NCI-H2196 treated with DMSO at 0.1 percent for 48 hours (cell line): Measurements from ENCODE around the gene TOX2.
"Not testable (repeated sequence)": the region's sequence is repeated elsewhere in the genome, so short reads cannot be mapped to it uniquely, and the experiment has no call there.

Experiments
- DNase-seq: peaks from one replicate; lab custom pipeline; 2025; ENCODE audit not compliant: unreplicated experiment; lab: John Stamatoyannopoulos, UW

Gene TOX2

DNA sequence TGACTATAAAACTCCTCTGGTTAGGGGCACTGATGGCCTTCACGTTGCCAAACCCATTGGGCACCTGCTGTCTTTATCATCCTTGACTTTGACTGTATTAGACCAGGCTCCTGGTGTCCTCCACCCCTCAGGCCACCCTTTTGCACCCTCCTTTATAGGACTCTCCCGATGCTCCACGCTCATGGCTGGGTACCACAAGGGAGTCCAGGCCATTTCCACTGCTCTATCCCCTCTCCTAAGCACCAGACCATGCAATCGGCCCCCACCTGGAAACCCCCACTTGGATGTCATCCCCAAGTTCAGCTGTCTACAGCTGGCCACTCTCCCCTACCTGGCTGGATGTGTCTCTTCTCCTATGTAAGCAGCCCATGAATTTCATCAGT, 115.2 kb downstream of the TOX2 start:
- no peak for DNase-seq

DNA sequence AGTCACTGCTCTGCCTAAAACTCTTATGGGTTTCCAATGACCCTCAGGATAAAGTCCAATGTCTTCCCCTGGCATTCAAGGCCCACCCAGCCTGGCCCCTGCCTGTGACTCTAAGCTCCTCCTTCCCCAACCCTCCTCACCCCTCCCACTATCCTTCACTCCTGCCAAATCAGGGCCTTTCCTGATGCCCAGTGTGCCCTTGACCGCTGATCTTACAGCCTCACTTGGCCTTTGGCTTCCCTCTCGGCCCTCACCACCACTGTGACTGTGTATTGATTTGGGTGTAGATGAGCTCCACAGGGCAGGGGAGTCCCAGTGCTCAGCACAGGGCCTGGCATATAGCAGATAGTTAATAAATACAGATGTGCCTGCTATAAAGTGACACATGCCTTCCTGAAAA, 115.7 kb downstream of the TOX2 start:
- no peak for DNase-seq

DNA sequence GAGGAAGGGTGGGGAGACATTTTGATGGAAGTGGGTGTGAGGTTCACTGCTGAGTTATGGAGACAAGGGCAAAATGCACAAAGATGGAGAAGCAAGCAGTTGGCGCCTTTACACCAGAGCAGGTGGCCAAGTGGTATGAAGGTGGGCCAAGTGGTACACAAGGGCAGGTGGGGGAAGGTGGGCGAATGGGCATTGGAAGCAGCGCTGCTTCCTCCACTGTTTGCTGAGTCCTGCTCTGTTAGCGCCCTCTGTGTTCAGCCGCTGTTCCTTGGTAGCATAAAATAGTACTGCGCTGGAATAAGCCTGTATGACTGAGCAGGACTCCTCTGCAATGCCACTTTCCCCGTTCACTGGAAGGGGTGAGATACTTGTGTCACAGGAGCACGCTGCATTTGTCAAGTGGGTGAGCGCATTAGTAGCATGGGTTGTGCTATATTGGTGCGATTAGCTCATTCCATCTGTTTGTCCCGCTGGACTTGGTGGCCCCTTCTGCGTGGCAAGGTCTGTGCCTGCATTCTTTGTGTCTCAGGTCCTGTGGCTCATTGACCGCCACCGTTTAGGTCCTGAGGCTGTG, 116.4 kb downstream of the TOX2 start:
- no peak for DNase-seq

DNA sequence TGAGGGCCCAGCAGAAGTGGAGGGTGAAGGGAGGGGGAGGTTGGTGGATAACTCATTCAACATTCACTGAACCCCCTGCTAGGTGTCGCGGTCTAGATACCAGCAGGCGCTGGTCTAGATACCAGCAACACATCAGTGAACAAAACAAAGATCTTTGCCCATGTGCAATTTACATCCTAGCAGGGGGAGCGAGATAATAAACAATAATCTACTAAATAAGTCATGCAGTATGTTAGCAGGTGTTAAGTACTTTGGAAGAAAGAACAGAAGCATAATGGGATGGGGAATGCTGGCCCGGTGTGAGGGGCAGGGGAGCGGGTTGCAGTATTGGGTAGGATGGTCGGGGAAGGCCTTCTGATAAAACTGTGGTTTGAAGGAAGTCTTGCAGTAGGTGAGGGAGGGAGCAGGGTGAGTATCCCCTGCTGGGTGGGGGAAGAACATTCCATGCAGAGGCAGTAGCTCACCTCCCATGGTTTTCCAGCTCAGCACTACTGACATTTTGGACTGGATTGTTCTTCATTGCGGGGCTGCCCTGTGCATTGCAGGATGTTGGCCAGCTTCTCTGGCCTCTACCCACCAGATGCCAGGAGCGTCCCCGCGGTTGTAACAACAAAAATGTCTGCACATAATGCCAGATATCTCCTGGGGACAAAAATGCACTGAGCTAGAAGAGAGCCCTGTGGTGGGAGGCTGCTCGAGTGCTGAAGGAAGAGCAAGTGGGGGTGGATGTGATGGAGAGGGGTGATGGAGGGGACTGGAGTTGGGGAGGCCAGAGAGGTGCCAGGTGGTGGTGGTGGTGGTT, 117.3 kb downstream of the TOX2 start:
- DNase-seq = no peak

DNA sequence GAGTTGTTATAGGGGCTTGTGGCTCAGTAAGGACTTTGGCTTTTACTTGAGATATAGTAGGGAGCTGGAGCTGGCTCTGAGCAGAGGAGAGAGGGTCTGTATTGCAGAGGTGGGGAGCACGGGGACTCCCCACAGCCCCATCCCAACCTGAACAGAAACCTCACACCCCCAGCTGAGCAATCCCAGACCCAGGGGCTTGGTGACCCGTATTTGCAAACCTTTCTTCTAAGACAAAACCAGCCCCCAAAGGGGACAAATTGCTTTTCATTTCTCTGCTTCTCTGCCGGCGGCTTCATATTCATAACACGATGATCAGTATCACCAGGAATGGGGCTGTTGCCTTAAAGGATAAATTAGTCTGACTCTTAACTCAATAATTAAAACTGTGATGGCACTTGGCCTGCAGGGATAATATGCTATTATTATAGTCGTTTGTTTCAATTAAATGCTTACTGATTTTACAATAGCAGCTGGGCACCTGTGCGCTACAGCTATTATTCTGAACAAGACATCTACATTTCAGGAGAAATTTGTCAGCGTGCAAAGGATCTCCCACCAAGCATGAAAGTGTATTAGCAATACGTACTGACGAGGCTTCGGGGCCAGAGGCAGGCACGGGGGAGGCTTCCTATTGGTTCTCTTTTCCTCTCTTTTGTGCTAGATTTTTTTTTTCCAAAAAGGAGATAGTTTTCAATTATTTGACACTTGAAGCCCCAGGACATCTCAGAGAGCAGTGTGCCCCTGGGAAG, 118.1 kb downstream of the TOX2 start:
- DNase-seq = no peak

DNA sequence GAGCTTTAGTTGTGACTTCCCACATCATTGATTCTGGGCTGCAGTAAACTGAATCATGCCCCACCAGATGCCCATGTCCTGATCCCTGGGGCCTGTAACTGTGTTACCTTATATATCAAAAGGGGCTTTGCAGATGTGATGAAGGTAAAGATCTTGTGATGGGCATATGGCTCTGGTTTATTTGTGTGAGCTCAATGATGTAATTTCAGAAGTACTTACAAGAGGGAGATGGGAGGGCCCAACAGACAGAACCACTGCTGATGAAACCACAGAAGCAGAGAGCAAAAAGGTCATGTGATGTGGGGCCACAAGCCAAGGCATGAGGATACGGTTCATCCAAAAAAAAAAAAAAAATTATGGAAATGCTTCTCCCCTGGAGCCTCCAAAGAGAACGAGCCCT, 118.7 kb downstream of the TOX2 start:
- no peak for DNase-seq

GRCh38 chr20:44033873-44034272, 119.2 kb downstream of the TOX2 start:
- no peak for DNase-seq

GRCh38 chr20:44034451-44034850, 119.8 kb downstream of the TOX2 start:
- DNase-seq = no peak

DNA sequence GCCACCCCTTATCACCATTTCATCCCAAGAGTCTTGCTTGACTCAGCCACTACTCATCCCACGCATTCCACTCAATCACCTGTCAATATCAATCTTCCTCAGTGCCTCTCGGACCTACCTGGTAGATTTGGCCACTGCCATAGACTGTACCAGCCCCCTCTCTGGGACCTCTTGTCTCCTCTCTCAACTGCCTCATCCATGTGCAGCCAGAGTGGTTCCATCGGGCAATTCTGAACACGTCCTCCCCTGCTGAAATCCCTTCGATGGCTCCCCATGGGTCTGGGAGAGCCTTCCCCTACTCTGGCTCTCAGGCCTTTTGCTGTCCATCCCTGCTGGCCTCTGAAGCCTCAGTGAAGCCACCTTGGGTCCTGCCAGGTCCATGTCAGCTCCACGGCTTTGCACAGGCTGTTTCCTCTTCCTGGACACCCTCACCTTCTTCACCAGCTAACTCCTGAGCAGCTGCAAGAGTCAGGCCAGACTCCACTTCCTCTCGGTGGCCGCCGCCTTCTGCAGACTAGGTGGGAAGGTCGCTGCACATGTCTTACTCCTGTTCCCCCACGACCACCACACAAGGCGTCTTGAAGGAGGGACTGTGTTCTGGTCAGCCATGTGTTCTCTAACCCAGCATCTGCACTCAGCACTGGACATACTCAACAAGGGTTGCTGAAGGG, 120.4 kb downstream of the TOX2 start:
- DNase-seq = no peak

DNA sequence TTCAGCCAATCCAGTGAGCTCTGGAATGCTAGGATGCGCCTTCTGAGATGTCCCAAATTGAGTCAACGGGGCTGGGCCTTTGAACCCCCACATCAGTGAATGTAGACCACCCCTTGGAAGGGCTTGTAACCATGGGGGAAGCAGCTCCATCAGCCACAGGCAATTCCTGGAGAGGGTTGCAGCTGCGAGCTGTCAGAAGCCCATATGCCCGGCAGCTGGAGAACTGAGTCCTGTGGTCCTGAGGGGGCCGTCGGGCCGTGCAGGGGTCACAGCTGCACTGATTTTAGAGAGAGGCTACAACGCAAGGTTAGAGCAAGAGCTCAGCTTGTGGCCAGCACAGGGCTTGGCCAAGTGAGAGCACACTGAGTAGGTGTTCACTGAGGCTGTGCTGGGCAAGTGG, 121.3 kb downstream of the TOX2 start:
- no peak for DNase-seq

DNA sequence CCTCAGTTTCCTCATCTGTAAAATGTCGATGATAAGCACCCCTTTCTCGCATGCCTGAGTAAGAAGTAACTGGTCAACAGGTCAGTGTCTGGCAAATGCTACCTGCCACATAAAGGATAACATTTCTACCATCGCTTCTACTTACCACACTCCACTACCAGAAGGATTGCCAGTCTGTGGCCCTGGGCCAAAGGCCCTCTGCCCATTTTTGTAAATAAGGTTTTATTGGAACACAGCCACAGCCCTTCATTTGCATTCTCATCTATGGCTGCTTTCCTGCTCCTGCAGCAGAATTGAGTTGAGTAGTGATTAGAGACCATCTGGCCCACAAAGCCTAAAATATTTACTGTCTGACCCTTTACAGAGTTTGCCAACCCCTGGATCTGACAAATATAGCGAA, 121.8 kb downstream of the TOX2 start:
- peak; percentile 16 for DNase-seq

- DNase-seq = no peak
Observed at GRCh38 chr20:44038681-44039123, 124.0 kb downstream of the TOX2 start.

GRCh38 chr20:44039147-44039546, 124.5 kb downstream of the TOX2 start:
- no peak for DNase-seq

DNA sequence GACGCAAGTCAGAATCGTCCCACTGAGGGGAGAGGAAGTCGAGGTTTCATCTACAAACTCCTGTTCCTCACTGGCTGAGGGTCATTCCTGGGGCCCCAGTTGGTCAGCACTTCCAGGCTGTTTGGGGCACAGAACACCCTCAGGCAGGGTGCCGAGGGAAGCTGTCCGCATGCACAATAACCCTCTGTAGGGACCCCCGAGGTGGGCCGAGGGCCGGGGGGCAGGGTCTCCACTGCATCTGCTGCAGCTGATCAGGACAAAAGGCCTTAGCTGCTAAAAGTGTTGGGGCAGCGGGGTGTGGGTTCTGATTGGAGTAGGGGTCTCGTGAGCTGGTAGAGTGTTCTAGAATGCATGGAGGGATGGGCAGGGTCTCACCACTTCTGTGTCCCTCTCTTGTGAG, 125.1 kb downstream of the TOX2 start:
- no peak for DNase-seq

- no peak for DNase-seq
Observed at GRCh38 chr20:44040202-44040915, 125.7 kb downstream of the TOX2 start.

DNA sequence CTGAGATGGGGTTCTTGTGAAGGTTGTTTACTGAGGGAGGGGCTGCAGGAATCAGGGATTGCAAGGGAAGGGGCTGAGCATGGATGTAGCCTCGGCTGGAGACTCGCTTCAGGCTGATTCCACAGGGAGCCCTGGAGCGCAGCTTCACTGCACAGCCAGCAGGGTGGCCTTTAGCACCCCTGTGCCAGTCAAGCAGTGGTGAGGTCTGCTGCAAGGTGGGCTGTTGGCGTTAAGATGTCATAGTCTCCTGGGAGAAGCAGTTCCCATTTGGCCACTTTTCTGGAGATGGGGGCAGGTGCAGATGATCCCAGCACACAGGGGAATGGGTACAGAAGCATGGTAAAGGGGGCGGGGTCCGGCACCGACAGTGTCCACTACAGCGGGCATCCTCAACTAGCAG, 126.3 kb downstream of the TOX2 start:
- DNase-seq = no peak

DNA sequence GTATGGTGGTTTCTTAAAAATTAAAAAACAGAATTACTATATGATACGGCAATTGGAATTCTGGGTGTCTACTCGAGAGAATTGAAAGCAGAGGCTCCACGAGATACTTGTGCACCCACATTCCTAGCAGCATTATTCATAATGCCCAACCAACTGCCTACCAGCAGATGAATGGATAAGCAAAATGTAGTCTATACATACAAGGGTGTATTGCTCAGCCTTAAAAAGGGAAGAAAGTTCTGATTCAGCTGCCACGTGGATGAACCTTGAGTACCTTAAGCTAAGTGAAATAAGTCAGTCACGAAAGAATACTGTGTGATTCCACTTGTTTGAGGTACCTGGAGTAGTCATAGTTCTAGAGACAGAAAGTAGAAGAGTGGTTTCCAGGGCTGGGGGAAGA, 130.1 kb downstream of the TOX2 start:
- DNase-seq = not testable (repeated sequence)

DNA sequence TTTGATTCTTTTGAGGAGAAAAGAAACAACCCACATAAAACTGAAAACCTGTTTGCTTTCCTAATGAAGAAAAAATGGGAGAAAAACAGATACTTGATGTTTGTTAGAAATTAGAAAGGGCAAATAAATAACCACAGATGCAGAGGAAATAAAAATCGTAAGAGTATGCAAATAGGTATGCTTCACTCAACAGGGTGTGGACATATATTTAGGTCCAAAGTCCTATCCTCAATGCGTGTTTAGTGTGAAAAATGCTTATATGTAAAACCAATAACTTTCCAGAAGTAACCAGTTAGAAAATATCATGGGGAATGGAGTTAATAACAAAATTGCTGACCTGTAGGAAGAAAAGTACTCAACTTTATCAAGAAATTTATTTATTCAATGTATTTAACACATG, 135.7 kb downstream of the TOX2 start:
- DNase-seq = no peak

- DNase-seq = no peak
Observed at GRCh38 chr20:44050925-44051660, 136.4 kb downstream of the TOX2 start.

DNA sequence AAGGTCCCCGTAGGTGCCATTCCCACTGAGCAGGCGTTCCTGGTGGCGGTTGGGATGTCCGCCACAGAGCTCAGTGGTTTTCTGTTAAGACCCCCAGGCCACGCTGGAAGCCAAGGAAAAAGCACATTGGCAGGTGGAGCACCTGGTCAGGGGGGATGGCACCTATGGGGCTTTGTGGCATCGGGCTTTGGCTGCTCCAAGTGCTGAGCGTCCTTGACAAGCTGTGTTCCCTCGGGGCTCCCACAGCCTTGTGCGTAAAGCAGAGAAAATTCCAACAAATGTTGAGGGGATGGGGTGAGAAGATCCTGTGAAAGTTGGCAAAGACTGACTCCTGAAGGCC, 137.0 kb downstream of the TOX2 start:
- DNase-seq = no peak
